ENCODE data around the gene AP1M1.

The AP1M1 gene

DNA sequence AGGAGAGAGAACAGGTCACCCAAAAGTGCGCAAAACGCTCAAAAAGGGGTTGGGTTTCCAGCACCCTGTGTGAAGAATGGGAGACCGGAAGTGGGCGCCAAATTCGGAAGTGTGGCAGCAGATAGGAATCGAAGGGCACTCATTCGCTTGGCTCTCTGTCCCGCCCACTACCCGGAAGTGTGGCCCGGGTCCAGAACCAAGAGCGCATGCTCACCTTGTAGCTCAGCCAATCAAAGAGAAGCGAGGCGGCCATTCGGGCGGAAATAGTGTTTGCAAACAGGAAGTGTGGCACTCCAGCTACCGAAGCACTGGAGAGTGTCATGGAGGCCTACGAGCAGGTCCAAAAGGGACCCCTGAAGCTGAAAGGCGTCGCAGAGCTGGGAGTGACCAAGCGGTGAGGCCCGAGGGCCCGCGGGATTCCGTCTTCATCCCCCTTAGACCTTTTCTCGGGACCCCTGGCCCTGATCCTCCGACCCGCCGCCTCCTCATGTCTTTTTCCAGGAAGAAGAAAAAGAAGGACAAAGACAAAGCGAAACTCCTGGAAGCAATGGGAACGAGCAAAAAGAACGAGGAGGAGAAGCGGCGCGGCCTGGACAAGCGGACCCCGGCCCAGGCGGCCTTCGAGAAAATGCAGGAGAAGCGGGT lies 12.5 kb upstream of the AP1M1 start, which contains the start of gene FAM32A:
FAM32A (plus strand) TSS at position 288 of the 645 bp plus-strand sequence; CDS start at position 321, 33 bp downstream.
- TF ChIP-seq ZNF274 (IDR thresholded peaks at IDR 0.05; ENCODE audit: low read depth, low read length) (no peak), YY1 (IDR thresholded peaks at IDR 0.05; ENCODE audit: insufficient read depth, insufficient read length) (peak; percentile 82)
- Histone ChIP-seq H3K27me3 (ENCODE audit: insufficient read depth, insufficient read length) (no peaks in the 10 kb centered on the region), H3K9ac (ENCODE audit: insufficient read length, low read depth) (peak within 1 kb of the TSS; percentile 96), H3K4me1 (ENCODE audit: insufficient read depth, insufficient read length) (no peaks in the 10 kb centered on the region), H3K36me3 (ENCODE audit: insufficient read depth, insufficient read length, low read length) (peaks cover 33% of the 10 kb centered on the region), H3K4me3 (ENCODE audit: insufficient read length, low read depth) (peak within 1 kb of the TSS; percentile 99), H3K9me3 (ENCODE audit: insufficient read depth, low read length) (no peaks in the 10 kb centered on the region)
- peak; percentile 99 for DNase-seq (ENCODE audit: low read depth, low spot score)

DNA sequence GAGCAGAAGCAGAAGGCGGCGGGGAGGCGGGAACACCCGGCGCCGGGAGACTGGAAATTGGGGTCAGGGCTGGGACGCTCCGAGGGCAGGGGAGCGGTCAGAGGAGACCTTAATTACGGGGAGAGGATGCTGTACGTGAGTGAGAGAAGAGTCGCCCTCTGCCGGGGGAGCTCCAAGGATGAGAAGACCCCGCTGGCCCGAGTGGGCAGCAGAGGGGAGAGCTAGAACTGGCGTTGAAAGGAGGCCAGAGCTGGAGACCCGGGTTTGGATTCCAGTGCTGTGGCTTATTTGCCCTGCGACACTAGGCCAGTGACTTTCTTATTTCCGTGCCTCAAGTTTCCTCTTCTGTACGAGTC lies 12.0 kb upstream of the AP1M1 start:
- peaks cover 38% of the 10 kb centered on the region for H3K36me3 ChIP-seq (ENCODE audit: insufficient read depth, insufficient read length, low read length)
- no peaks in the 10 kb centered on the region for H3K27me3 ChIP-seq (ENCODE audit: insufficient read depth, insufficient read length)
- H3K9me3 ChIP-seq (ENCODE audit: insufficient read depth, low read length) = no peaks in the 10 kb centered on the region
- DNase-seq (ENCODE audit: low read depth, low spot score) = peak; percentile 43
- TF ChIP-seq SUZ12 (IDR thresholded peaks at IDR 0.05; ENCODE audit: extremely low read depth, insufficient read depth, insufficient read length) (no peak), YY1 (IDR thresholded peaks at IDR 0.05; ENCODE audit: insufficient read depth, insufficient read length) (no peak)
- H3K9ac ChIP-seq (ENCODE audit: insufficient read length, low read depth) = peak overlapping the region; percentile 96
- H3K4me3 ChIP-seq (ENCODE audit: insufficient read length, low read depth) = peak overlapping the region; percentile 99
- no peaks in the 10 kb centered on the region for H3K4me1 ChIP-seq (ENCODE audit: insufficient read depth, insufficient read length)

GRCh38 chr19:16188521-16188920 lies 9.2 kb upstream of the AP1M1 start:
- TF ChIP-seq ZNF274 (IDR thresholded peaks at IDR 0.05; ENCODE audit: low read depth, low read length) (no peak), YY1 (IDR thresholded peaks at IDR 0.05; ENCODE audit: insufficient read depth, insufficient read length) (no peak)
- peaks cover 52% of the 10 kb centered on the region for H3K36me3 ChIP-seq (ENCODE audit: insufficient read depth, insufficient read length, low read length)
- no peaks in the 10 kb centered on the region for H3K9me3 ChIP-seq (ENCODE audit: insufficient read depth, low read length)
- no peak overlapping the region for H3K9ac ChIP-seq (ENCODE audit: insufficient read length, low read depth)
- DNase-seq (ENCODE audit: low read depth, low spot score) = no peak
- no peaks in the 10 kb centered on the region for H3K27me3 ChIP-seq (ENCODE audit: insufficient read depth, insufficient read length)
- no peak overlapping the region for H3K4me3 ChIP-seq (ENCODE audit: insufficient read length, low read depth)
- no peaks in the 10 kb centered on the region for H3K4me1 ChIP-seq (ENCODE audit: insufficient read depth, insufficient read length)

- Histone ChIP-seq H3K4me1 (ENCODE audit: insufficient read depth, insufficient read length) (no peaks in the 10 kb centered on the region), H3K36me3 (ENCODE audit: insufficient read depth, insufficient read length, low read length) (peaks cover 52% of the 10 kb centered on the region), H3K27me3 (ENCODE audit: insufficient read depth, insufficient read length) (no peaks in the 10 kb centered on the region), H3K9ac (ENCODE audit: insufficient read length, low read depth) (no peak overlapping the region), H3K9me3 (ENCODE audit: insufficient read depth, low read length) (no peaks in the 10 kb centered on the region), H3K4me3 (ENCODE audit: insufficient read length, low read depth) (no peak overlapping the region)
- DNase-seq (ENCODE audit: low read depth, low spot score) = no peak
- no peak for TF ChIP-seq SUZ12 (IDR thresholded peaks at IDR 0.05; ENCODE audit: extremely low read depth, insufficient read depth, insufficient read length)
- no peak for TF ChIP-seq YY1 (IDR thresholded peaks at IDR 0.05; ENCODE audit: insufficient read depth, insufficient read length)
- no peak for TF ChIP-seq ZNF274 (IDR thresholded peaks at IDR 0.05; ENCODE audit: low read depth, low read length)
Observed at GRCh38 chr19:16190198-16190597, 7.5 kb upstream of the AP1M1 start.

- H3K27me3 ChIP-seq (ENCODE audit: insufficient read depth, insufficient read length) = no peaks in the 10 kb centered on the region
- H3K4me3 ChIP-seq (ENCODE audit: insufficient read length, low read depth) = no peak overlapping the region
- H3K9me3 ChIP-seq (ENCODE audit: insufficient read depth, low read length) = no peaks in the 10 kb centered on the region
- TF ChIP-seq SUZ12 (IDR thresholded peaks at IDR 0.05; ENCODE audit: extremely low read depth, insufficient read depth, insufficient read length) (no peak), YY1 (IDR thresholded peaks at IDR 0.05; ENCODE audit: insufficient read depth, insufficient read length) (no peak), ZNF274 (IDR thresholded peaks at IDR 0.05; ENCODE audit: low read depth, low read length) (no peak)
- H3K9ac ChIP-seq (ENCODE audit: insufficient read length, low read depth) = no peak overlapping the region
- peaks cover 52% of the 10 kb centered on the region for H3K36me3 ChIP-seq (ENCODE audit: insufficient read depth, insufficient read length, low read length)
- no peaks in the 10 kb centered on the region for H3K4me1 ChIP-seq (ENCODE audit: insufficient read depth, insufficient read length)
- no peak for DNase-seq (ENCODE audit: low read depth, low spot score)
Observed at GRCh38 chr19:16190736-16191135, 7.0 kb upstream of the AP1M1 start.

DNA sequence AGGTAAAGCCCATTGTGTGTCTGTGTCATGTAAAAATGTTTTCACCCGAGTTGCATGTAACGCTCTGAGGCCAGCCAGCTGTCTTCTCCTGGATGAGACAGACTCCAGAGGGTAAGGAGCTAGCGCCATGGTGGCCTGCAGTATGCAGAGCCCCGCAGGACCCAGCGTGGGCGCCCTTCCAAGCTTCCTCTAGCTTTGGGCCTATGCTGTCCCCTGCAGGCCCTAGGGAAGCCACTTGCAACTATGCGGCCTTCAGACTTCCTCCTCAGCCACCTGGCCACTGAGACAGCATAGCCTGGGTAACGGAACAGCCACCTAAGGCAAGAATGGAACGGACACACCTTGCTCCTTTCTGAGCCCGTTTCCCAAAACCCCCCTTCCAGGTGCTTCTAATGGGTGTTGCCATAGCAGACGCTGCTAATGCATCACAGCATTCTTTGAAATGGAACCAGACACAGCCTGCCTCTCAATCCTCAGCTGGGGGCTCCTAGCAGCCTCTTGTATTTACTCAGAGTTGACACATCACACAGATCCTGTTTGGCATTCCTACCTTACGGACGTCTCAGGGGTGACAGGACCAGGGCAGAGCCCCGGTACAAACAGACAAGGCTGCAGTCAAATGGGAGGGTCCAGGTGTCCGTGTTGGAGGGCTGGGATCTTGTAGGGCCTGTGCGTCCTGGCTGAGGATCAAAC lies 6.3 kb upstream of the AP1M1 start:
- Histone ChIP-seq H3K4me3 (ENCODE audit: insufficient read length, low read depth) (no peak overlapping the region), H3K27me3 (ENCODE audit: insufficient read depth, insufficient read length) (no peaks in the 10 kb centered on the region), H3K36me3 (ENCODE audit: insufficient read depth, insufficient read length, low read length) (peaks cover 52% of the 10 kb centered on the region), H3K9ac (ENCODE audit: insufficient read length, low read depth) (no peak overlapping the region), H3K4me1 (ENCODE audit: insufficient read depth, insufficient read length) (no peaks in the 10 kb centered on the region), H3K9me3 (ENCODE audit: insufficient read depth, low read length) (no peaks in the 10 kb centered on the region)
- DNase-seq (ENCODE audit: low read depth, low spot score) = no peak
- no peak for TF ChIP-seq ZNF274 (IDR thresholded peaks at IDR 0.05; ENCODE audit: low read depth, low read length)
- no peak for TF ChIP-seq YY1 (IDR thresholded peaks at IDR 0.05; ENCODE audit: insufficient read depth, insufficient read length)
- no peak for TF ChIP-seq SUZ12 (IDR thresholded peaks at IDR 0.05; ENCODE audit: extremely low read depth, insufficient read depth, insufficient read length)

DNA sequence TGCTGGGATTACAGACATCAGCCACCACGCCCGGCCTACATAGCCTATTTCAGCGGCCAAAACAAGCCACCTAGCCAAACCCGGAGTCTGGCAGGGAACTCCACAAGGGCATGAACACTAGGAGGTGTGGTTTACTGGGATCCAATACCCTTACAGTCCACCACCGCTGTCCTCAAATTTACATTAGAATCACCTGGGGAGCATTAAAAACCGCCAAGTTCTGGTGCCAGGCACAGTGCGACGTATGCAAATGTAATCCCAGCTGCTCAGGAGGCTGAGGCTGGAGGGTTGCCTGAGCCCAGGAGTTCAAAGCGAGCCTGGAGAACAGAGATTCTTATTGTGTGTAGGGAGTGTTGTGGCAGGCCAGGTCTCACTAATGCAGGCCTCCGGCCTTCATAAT lies 4.2 kb upstream of the AP1M1 start:
- Histone ChIP-seq H3K9me3 (ENCODE audit: insufficient read depth, low read length) (no peaks in the 10 kb centered on the region), H3K36me3 (ENCODE audit: insufficient read depth, insufficient read length, low read length) (peaks cover 35% of the 10 kb centered on the region), H3K4me3 (ENCODE audit: insufficient read length, low read depth) (no peak overlapping the region), H3K27me3 (ENCODE audit: insufficient read depth, insufficient read length) (no peaks in the 10 kb centered on the region), H3K4me1 (ENCODE audit: insufficient read depth, insufficient read length) (no peaks in the 10 kb centered on the region), H3K9ac (ENCODE audit: insufficient read length, low read depth) (no peak overlapping the region)
- peak; percentile 59 for DNase-seq (ENCODE audit: low read depth, low spot score)
- no peak for TF ChIP-seq ZNF274 (IDR thresholded peaks at IDR 0.05; ENCODE audit: low read depth, low read length)
- no peak for TF ChIP-seq SUZ12 (IDR thresholded peaks at IDR 0.05; ENCODE audit: extremely low read depth, insufficient read depth, insufficient read length)
- TF ChIP-seq YY1 (IDR thresholded peaks at IDR 0.05; ENCODE audit: insufficient read depth, insufficient read length) = no peak

All from NT2/D1 (cell line).